GM12891 (cell line): ENCODE measurements around the gene CCDC38.

ENCODE experiments used
- POLR2A ChIP-seq: IDR thresholded peaks from 2 replicates; pipeline ENCODE4 v1.6.1; 2011; ENCODE audit warnings: low read depth, low read length, control low read depth
- POLR2AphosphoS5 ChIP-seq: IDR thresholded peaks from 2 replicates; pipeline ENCODE4 v1.6.1; 2011; ENCODE audit warnings: low read depth, low read length, control low read depth
- TAF1 ChIP-seq: IDR thresholded peaks from 2 replicates; pipeline ENCODE4 v1.6.1; 2011; ENCODE audit warnings: low read depth, low read length, control low read depth

DNA sequence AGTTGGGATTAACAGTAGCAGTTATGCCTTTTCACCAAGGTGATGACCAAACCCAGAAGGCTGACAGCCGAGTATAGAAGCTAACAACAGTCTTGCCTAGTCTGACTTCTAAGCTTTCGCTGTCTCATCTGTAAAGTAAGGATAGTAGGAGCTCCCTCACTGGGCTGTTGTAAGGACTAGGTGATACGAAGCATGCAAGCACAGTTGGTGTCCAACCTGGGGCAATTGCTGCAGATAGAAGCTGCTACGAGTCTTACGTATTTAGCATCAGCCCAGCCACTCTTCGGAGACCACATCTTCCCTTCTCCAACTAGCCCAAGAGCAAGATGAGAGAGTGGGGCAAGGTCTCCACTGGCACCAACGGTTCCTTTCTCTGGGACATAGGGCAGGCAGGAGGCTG lies 47.7 kb upstream of the CCDC38 start:
- TF ChIP-seq POLR2A (no peak), POLR2AphosphoS5 (no peak), TAF1 (no peak)
